GM04503 (cell line): ENCODE measurements around the gene PSG5.
A peak's percentile ranks its signal among the peaks of the same experiment; 100 is the strongest.
"Not testable (repeated sequence)": the region's sequence is repeated elsewhere in the genome, so short reads cannot be mapped to it uniquely, and the experiment has no call there.

Experiments
- DNase-seq: peaks from one replicate; pipeline ENCODE4 v3.0.0-alpha.2; 2012; ENCODE audit warnings: low read depth

PSG5 gene

GRCh38 chr19:43186311-43186935 lies at the start of gene PSG5:
TSS of gene PSG5 (minus strand) at chr19:43186536. CDS start at chr19:43186405, 131 bp downstream.
- peak; percentile 42 for DNase-seq

- not testable (repeated sequence) for DNase-seq
Measured at GRCh38 chr19:43235686-43236085, 49.4 kb upstream of the PSG5 start.

- DNase-seq: no peak
Measured at GRCh38 chr19:43229315-43229714, 43.0 kb upstream of the PSG5 start.

GRCh38 chr19:43228730-43229129 lies 42.4 kb upstream of the PSG5 start:
- DNase-seq: not testable (repeated sequence)

DNA sequence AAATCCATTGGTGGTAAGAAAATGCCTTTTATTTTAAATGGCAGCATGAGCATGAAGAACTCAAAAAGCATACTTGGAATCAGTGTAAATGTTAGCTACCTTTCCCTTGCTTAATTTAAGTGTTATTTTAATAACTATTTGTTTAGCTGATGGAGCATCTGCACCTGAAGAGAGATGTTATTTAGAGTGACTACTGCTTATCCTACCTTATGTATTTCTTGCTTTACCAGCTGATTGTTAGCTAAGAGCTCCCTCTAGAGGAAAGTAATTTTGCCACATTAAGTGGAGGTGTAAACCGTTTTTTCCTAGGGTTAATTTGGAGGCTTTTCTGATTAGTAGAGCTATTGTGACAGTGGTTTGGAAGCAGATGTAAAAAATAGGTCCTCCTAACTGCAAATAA lies 40.6 kb upstream of the PSG5 start:
- not testable (repeated sequence) for DNase-seq

DNA sequence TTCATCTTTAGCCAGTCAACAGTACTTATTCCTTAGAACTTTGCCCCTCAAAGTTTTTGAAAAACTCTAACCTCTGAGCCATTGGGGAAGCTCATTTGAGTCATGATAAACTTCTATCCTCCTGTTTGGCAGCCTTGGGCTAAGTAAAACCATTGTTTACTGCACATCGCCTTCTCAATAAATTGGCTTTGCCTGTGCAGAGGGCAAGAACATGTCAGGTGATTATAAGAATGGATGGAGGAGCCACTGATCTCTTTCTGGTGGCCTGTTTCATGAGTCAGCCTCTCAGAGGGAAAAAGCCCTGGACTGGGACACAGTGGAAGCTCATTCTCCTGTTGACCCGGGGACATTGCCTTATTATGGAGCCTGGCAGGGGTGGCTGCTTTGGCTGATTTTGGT lies 38.5 kb upstream of the PSG5 start:
- no peak for DNase-seq

- not testable (repeated sequence) for DNase-seq
Measured at GRCh38 chr19:43224201-43224854, 38.0 kb upstream of the PSG5 start.

- not testable (repeated sequence) for DNase-seq
Measured at GRCh38 chr19:43221891-43222290, 35.6 kb upstream of the PSG5 start.

DNA sequence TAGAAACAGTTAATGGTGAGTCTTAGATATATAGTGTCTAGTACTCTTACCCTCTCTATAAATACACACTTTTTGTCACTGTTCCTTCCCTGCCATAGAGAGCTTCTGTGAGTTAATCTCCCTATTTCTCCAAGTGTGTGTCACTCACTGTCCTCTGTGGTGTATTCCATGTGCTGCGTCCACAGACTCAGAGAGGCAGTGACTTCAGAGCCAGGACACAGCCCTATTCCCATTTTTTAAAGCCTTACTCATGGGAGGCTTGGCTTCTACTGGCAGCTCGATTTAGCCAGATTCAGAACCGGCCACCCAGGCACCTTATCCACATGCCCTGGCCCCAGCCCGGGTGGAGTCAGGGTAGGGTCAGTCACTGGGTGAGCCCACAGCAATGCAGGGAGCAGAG lies 32.8 kb upstream of the PSG5 start:
- DNase-seq: not testable (repeated sequence)

- not testable (repeated sequence) for DNase-seq
Measured at GRCh38 chr19:43215881-43216280, 29.5 kb upstream of the PSG5 start.

DNA sequence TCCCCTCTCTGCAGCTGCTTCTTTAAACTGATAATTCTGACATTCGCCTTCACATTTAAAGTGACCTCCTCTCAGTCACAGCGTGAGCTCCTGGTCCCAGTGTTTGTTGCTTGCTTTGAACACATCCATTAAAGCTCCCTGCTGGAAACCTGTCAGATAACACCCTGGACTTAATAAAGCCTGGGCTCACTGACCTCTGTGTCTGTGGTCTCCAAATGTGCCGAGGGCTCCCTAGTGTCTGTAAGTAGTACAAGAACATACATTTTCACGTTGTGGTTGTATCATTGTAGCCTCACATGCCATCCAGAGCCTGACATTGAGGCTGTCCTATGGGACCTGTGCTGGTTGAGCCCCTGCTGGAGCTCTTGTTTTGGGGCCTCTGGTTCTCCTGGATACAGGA lies 21.7 kb upstream of the PSG5 start:
- no peak for DNase-seq

DNA sequence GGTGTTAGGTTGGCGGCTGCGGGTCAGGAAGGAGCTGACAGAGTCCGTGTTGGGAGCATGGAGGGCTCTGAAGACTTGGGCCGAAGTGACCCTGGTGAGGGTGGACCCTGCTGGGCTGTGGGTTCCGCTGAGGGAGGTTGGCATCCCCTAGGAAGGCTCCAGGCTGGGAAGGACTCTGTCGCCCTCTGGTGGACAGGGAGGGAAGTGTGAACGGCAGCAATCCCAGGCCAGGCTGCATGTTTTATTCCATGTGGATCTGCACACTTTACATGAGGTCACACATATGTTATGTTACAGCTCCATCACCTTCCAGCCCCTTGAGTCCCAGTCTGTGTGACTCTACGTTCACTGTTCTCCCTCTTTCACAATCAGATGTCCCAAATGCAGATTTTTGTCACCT lies 20.8 kb upstream of the PSG5 start:
- DNase-seq: not testable (repeated sequence)

DNA sequence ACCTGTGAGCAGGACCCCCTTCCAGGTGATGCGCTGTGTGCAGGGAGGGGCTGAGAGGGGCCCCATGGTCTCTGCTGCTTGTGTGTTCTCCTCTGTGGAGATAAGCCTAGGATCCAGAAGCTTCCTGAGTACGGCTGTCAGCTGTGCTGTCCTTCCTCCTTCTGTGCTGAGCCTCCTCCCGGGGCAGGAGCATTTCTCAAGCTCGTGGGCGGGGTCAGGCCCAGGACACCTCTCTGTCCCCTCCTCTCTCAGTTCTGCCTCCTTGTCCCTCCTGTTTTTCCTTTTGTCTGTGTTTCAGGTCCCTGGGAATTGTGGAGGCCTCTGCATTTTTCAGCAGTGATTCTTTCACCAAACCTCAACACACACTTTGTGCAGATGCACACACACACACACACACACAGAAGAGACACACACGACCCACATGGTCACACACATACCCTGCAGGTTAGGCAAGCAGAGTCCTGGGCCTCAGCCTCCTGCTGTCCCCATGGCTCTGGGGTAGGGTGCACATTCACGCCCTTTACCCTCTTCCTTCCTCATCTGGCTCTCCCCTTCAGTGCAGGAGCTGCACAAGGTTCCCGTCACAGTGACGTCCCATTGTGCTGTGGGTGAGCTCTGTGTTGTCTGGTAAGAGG lies 19.3 kb upstream of the PSG5 start, which contains the start of gene PSG4:
Gene PSG4 (minus strand): TSS at position 168 of the 635 bp plus-strand sequence. CDS start 102 bp downstream, at position 66.
- DNase-seq: not testable (repeated sequence)

GRCh38 chr19:43203611-43204010 lies 17.3 kb upstream of the PSG5 start:
- DNase-seq: not testable (repeated sequence)

GRCh38 chr19:43201891-43202290 lies 15.6 kb upstream of the PSG5 start:
- DNase-seq: not testable (repeated sequence)

DNA sequence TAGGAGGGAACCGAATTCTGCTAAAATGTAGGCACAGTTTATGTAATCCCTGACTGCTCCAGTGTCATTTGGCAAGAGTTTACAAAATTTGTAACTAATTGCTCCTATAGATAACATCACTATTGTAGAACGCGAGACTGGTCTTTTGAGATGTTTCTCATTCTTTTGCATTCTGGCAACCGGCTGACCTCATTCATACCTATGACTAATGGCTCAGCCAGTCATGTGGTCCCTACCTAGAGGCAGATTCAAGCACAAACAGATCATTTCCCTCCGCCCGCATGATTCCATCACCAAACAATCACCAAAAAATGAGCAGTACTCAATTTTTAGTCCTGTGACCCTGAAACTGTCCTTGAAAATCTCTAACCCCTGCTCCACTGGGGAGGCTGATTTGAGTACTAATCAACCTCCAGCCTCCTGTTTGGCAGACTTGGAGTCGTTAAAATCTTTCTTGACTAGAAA lies 15.0 kb upstream of the PSG5 start:
- peak; percentile 86 for DNase-seq

- DNase-seq: not testable (repeated sequence)
Measured at GRCh38 chr19:43198686-43199419, 12.5 kb upstream of the PSG5 start.

GRCh38 chr19:43197666-43198397 lies 11.5 kb upstream of the PSG5 start:
- not testable (repeated sequence) for DNase-seq

- DNase-seq: not testable (repeated sequence)
Measured at GRCh38 chr19:43194397-43194796, 8.1 kb upstream of the PSG5 start.

GRCh38 chr19:43192381-43193155 lies 6.2 kb upstream of the PSG5 start:
- not testable (repeated sequence) for DNase-seq

DNA sequence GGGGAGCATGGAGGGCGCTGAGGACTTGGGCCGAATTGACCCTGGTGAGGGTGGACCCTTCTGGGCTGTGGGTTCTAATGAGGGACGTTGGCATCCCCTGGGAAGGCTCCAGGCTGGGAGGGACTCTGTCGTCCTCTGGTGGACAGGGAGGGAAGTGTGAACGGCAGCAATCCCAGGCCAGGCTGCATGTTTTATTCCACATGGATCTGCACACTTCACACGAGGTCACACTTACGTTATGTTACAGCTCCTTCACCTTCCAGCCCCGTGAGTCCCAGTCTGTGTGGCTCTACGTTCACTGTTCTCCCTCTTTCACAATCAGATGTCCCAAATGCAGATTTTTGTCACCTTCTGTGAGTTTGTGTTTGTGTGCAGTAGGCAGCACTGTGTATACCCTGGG lies 1.8 kb upstream of the PSG5 start:
- not testable (repeated sequence) for DNase-seq
